ENCODE data around the gene MRPL16. TPM values are rescaled to one million over a fixed set of nuclear protein-coding genes. Genes with fewer than 3 reads are reported as not detected.
"Not testable (repeated sequence)": the region's sequence is repeated elsewhere in the genome, so short reads cannot be mapped to it uniquely, and the experiment has no call there.

MRPL16 gene
- total RNA-seq, 1 experiment from 2014 or later, result 66.1 TPM

DNA sequence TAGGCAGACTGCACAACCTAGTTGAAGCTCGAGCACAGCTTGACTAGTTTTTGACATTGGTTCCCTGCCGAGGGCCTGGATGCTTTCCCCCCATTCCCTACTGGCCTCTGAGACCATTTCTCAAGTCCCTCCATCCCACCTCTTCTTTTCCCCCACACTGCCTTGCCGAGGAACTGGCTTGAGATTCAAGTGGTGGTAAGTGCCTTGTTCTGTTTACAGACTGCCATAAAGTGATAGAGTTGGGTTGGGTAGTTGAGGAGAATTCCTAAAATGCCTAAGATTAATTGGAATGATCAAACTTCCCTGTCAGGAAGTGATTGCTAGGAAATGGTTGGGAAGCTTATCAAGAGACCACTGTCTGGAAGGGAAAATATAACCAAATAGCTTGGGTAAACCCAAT, 16.2 kb downstream of the MRPL16 start:
- Histone ChIP-seq H3K36me3 (peaks cover 7% of the 10 kb centered on the region), H3K27me3 (no peaks in the 10 kb centered on the region), H3K27ac (no peak overlapping the region), H3K4me3 (no peak overlapping the region), H3K4me1 (no peaks in the 10 kb centered on the region), H3K9me3 (replicated peaks) (no peaks in the 10 kb centered on the region)
- no peak for DNase-seq

DNA sequence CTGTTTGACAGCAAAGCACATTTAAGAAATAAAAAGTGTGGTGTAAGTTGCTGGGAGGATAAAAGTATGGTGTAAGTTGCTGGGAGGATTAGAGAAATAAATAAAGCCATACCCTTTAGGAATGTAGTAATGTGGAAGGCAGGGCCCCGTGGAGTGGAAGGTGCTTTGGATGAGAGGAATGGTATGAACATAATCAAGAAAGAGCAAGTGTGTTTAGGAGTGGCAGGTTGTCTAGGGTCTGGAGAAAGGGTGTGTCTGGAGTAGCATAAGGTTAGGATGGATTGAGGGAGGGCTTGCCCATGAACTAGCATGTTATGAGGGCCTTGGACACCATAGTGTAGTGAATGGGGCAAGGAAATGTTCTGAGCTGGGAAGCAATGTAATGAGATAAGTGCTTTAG, 18.1 kb downstream of the MRPL16 start:
- no peaks in the 10 kb centered on the region for H3K9me3 ChIP-seq (replicated peaks)
- no peak overlapping the region for H3K4me3 ChIP-seq
- peaks cover 7% of the 10 kb centered on the region for H3K36me3 ChIP-seq
- no peak overlapping the region for H3K27ac ChIP-seq
- no peaks in the 10 kb centered on the region for H3K4me1 ChIP-seq
- no peaks in the 10 kb centered on the region for H3K27me3 ChIP-seq
- DNase-seq, result no peak

DNA sequence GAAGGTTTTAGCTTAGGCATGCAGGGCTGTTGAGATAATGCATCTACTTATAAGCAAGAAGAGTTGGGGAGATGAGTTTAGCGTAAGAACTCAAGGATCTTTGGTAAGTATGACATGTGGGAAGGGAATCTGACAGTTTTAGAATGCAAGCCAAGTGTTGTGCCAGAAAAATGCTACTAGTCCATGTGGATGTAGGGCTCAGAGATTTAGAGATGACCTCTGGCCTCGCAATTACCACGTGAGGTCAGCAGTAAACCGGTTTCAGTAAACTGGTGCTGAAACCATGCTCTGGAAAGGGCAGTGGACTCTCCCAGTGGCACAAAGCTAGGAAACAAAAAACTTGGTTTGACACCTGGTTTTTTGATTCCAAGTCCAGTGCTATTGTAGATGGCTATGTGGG, 18.9 kb downstream of the MRPL16 start:
- Histone ChIP-seq H3K36me3 (peaks cover 7% of the 10 kb centered on the region; the same call in 1 of the 2 replicates), H3K4me1 (no peaks in the 10 kb centered on the region), H3K27me3 (no peaks in the 10 kb centered on the region), H3K27ac (no peak overlapping the region), H3K4me3 (no peak overlapping the region), H3K9me3 (replicated peaks) (no peaks in the 10 kb centered on the region)
- no peak for DNase-seq

GRCh38 chr11:59787816-59788215, 22.8 kb downstream of the MRPL16 start:
- Histone ChIP-seq H3K9me3 (replicated peaks) (no peaks in the 10 kb centered on the region), H3K27me3 (no peaks in the 10 kb centered on the region), H3K27ac (no peak overlapping the region), H3K4me3 (no peak overlapping the region), H3K36me3 (no peaks in the 10 kb centered on the region), H3K4me1 (no peaks in the 10 kb centered on the region)
- no peak for DNase-seq

GRCh38 chr11:59787255-59787588, 23.4 kb downstream of the MRPL16 start:
- no peaks in the 10 kb centered on the region for H3K4me1 ChIP-seq
- H3K27ac ChIP-seq, result no peak overlapping the region
- H3K36me3 ChIP-seq, result no peaks in the 10 kb centered on the region
- H3K27me3 ChIP-seq, result no peaks in the 10 kb centered on the region
- no peaks in the 10 kb centered on the region for H3K9me3 ChIP-seq (replicated peaks)
- H3K4me3 ChIP-seq, result no peak overlapping the region
- no peak for DNase-seq

DNA sequence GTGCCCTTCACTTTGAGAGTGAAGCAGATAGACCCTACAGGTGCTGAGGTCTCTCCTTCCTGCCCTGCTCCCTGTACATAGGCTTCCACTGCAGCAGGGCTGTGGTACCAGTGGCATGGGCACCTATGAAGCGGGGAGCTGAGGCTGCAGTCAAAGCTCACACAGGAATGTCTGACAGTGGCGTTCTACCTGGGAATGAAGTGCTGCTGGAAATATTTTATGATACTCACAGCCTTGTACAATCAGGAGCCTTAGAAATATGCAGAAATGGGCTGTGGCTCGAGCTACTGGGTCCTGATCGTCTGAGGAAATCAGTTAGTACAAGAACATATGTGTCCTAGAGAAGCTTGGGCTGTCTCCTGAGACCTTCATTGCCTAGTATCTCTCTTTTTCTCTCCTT, 24.8 kb downstream of the MRPL16 start:
- no peak overlapping the region for H3K4me3 ChIP-seq
- H3K27me3 ChIP-seq, result no peaks in the 10 kb centered on the region
- H3K4me1 ChIP-seq, result no peaks in the 10 kb centered on the region
- no peak overlapping the region for H3K27ac ChIP-seq
- H3K9me3 ChIP-seq (replicated peaks), result no peaks in the 10 kb centered on the region
- no peaks in the 10 kb centered on the region for H3K36me3 ChIP-seq
- no peak for DNase-seq

GRCh38 chr11:59784441-59784840, 26.1 kb downstream of the MRPL16 start:
- H3K27ac ChIP-seq; H3K4me3 ChIP-seq; H3K9me3 ChIP-seq (replicated peaks); H3K27me3 ChIP-seq; H3K4me1 ChIP-seq; DNase-seq; H3K36me3 ChIP-seq: not testable (repeated sequence)

DNA sequence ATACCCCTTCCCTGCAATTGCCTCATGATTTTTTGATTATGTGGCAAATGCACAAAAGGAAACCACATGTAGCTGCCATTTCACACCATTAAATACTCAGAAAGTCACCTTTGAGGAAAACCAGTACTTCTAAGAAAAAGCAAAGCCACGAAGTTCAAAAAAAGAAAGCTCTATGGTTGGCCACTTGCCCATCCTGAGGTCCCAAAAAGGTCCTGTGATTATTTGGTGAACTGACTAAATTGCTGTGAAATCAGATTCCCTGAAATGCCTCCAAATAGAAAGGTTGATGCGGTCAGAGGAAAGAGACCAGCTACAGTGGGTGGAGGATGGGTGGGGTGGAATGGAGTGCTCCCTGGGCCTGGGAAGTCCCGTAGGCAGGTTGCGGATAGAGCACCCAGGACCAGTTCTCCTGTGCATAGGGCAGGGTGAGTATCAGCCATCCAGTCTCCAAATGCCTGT, 26.9 kb downstream of the MRPL16 start:
- Histone ChIP-seq H3K36me3 (no peaks in the 10 kb centered on the region), H3K27ac (no peak overlapping the region), H3K9me3 (replicated peaks) (no peaks in the 10 kb centered on the region), H3K27me3 (no peaks in the 10 kb centered on the region), H3K4me1 (no peaks in the 10 kb centered on the region), H3K4me3 (no peak overlapping the region)
- DNase-seq, result no peak

DNA sequence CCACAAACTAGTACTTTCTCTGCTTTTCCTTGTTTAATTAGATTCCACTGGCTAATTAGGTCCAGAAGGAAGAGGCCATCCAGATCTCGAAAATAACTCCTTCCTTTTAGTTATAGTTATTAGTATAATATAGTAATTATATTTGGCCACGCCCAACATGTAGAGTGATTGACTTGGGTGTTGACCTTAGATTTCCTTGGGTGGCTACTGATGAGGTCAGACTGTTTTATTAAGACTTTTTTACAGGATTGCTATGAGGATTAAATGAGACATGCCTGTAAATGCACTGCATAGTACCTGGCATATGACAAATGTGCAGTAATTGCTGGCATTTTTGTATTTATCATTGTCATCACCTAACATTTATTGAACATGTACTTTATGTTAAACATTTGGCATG, 28.5 kb downstream of the MRPL16 start:
- H3K27me3 ChIP-seq, result no peaks in the 10 kb centered on the region
- no peak for DNase-seq
- H3K4me3 ChIP-seq, result no peak overlapping the region
- H3K27ac ChIP-seq, result no peak overlapping the region
- H3K9me3 ChIP-seq (replicated peaks), result no peaks in the 10 kb centered on the region
- H3K36me3 ChIP-seq, result no peaks in the 10 kb centered on the region
- no peaks in the 10 kb centered on the region for H3K4me1 ChIP-seq

- H3K4me3 ChIP-seq, result no peak overlapping the region
- no peak overlapping the region for H3K27ac ChIP-seq
- no peaks in the 10 kb centered on the region for H3K27me3 ChIP-seq
- no peaks in the 10 kb centered on the region for H3K9me3 ChIP-seq (replicated peaks)
- no peaks in the 10 kb centered on the region for H3K36me3 ChIP-seq
- H3K4me1 ChIP-seq, result no peaks in the 10 kb centered on the region
- no peak for DNase-seq
Measured at GRCh38 chr11:59779487-59779886, 31.1 kb downstream of the MRPL16 start.

- Histone ChIP-seq H3K9me3 (replicated peaks) (no peaks in the 10 kb centered on the region), H3K4me1 (no peaks in the 10 kb centered on the region), H3K27ac (no peak overlapping the region), H3K4me3 (no peak overlapping the region), H3K36me3 (peaks cover 2% of the 10 kb centered on the region), H3K27me3 (no peaks in the 10 kb centered on the region)
- DNase-seq, result no peak
Measured at GRCh38 chr11:59778122-59778521, 32.5 kb downstream of the MRPL16 start.

- no peaks in the 10 kb centered on the region for H3K9me3 ChIP-seq (replicated peaks)
- no peak for DNase-seq
- no peaks in the 10 kb centered on the region for H3K4me1 ChIP-seq
- no peak overlapping the region for H3K4me3 ChIP-seq
- H3K36me3 ChIP-seq, result peaks cover 4% of the 10 kb centered on the region
- H3K27ac ChIP-seq, result no peak overlapping the region
- H3K27me3 ChIP-seq, result no peaks in the 10 kb centered on the region
Measured at GRCh38 chr11:59777104-59777503, 33.5 kb downstream of the MRPL16 start.

DNA sequence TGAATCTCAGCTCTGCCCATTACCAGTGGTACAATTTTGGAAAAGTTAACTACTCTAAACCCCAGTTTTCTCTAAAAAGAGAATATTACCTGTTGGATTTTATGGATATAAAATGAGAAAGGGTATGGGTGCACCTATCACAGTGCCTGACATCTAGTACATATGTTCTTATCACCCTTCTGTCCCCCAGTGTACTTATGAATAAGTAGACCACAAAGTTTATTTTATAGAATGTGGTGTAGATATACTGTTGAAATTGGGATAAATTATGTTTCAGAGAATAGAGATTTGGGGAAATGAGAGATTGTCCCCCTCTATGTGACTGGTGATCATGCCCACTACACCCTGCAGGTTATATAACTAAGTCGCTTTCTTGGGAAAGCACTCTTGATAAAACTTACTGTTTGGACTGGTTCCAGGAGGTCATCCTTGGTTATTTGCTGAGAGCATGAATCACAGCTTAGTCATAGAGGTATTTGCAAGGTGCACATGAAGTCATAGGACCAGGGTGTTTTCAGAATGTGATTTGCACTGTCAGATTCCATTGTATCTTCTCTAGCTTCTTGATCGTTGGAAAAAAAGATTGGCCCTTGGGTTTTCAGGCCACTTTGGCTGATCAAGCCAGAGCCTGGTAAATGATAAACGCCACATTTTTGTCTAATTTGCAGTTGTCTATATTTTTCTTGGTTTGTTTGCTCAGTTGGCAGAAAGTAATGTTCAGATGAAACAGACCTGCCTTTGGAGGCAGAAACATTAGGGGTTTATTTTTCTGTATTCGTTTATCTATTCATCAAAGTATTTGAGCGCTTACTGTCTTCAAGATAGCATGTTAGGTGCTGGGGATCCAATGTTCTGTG, 34.1 kb downstream of the MRPL16 start:
- H3K9me3 ChIP-seq (replicated peaks), result no peaks in the 10 kb centered on the region
- H3K27ac ChIP-seq, result no peak overlapping the region
- H3K27me3 ChIP-seq, result no peaks in the 10 kb centered on the region
- peaks cover 4% of the 10 kb centered on the region for H3K36me3 ChIP-seq
- no peak for DNase-seq
- no peaks in the 10 kb centered on the region for H3K4me1 ChIP-seq
- H3K4me3 ChIP-seq, result no peak overlapping the region

DNA sequence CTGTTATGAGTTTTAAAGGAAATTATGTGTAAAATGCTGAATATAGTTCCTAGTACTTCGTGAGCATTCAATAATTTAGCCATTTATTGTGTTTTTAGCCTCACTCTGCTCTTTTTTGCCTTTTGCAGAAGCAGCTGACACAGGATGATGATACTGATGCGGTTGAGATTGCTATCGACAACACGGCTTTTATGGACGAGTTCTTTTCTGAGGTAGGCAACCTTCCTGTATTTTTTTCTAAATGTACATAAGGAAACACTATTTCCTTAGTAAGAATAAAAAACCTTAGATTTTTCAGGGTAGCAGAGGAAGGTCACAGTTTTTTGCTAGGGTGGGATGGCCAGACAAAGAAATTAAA, 37.5 kb downstream of the MRPL16 start:
- Histone ChIP-seq H3K4me1 (no peaks in the 10 kb centered on the region), H3K9me3 (replicated peaks) (no peaks in the 10 kb centered on the region), H3K36me3 (peaks cover 4% of the 10 kb centered on the region), H3K4me3 (no peak overlapping the region), H3K27ac (no peak overlapping the region), H3K27me3 (no peaks in the 10 kb centered on the region)
- DNase-seq, result no peak

DNA sequence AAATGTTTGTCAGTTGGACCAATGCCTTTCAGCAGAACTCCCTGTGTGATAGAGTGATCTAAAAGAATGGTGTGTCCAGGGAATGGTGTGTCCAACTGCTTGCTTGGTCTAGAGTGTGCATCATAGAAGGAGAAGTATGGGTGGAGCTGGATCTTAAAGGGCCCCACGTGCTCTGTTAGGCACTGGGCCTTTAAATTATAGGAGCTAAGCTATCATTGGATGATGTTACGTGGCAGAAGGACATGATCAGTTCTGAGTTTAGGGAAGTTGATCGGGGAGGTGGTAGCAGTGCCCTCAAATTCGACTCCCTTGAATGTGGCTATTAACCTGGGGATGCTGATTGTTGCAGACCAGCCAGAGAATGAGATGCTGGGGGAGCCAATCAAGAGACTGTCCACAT, 39.0 kb downstream of the MRPL16 start:
- H3K4me1 ChIP-seq, result no peaks in the 10 kb centered on the region
- no peak overlapping the region for H3K4me3 ChIP-seq
- no peaks in the 10 kb centered on the region for H3K9me3 ChIP-seq (replicated peaks)
- no peaks in the 10 kb centered on the region for H3K27me3 ChIP-seq
- no peak for DNase-seq
- H3K36me3 ChIP-seq, result peaks cover 4% of the 10 kb centered on the region
- no peak overlapping the region for H3K27ac ChIP-seq

- DNase-seq, result no peak
- no peaks in the 10 kb centered on the region for H3K4me1 ChIP-seq
- H3K27ac ChIP-seq, result no peak overlapping the region
- no peak overlapping the region for H3K4me3 ChIP-seq
- no peaks in the 10 kb centered on the region for H3K27me3 ChIP-seq
- no peaks in the 10 kb centered on the region for H3K9me3 ChIP-seq (replicated peaks)
- H3K36me3 ChIP-seq, result peaks cover 4% of the 10 kb centered on the region
Measured at GRCh38 chr11:59770869-59771268, 39.7 kb downstream of the MRPL16 start.
